ENCODE measurements around the gene GPR35. TPM values are rescaled to one million over a fixed set of nuclear protein-coding genes. Genes with fewer than 3 reads are reported as not detected.

Gene GPR35
- total RNA-seq, 1 donor from 2014 or later, result 1.6 TPM

GRCh38 chr2:240643093-240643810 is 18.0 kb downstream of the GPR35 start:
- H3K36me3 Mint-ChIP-seq (ENCODE audit: low read depth), result no peaks in the 10 kb centered on the region
- TF ChIP-seq, protein P1, sequence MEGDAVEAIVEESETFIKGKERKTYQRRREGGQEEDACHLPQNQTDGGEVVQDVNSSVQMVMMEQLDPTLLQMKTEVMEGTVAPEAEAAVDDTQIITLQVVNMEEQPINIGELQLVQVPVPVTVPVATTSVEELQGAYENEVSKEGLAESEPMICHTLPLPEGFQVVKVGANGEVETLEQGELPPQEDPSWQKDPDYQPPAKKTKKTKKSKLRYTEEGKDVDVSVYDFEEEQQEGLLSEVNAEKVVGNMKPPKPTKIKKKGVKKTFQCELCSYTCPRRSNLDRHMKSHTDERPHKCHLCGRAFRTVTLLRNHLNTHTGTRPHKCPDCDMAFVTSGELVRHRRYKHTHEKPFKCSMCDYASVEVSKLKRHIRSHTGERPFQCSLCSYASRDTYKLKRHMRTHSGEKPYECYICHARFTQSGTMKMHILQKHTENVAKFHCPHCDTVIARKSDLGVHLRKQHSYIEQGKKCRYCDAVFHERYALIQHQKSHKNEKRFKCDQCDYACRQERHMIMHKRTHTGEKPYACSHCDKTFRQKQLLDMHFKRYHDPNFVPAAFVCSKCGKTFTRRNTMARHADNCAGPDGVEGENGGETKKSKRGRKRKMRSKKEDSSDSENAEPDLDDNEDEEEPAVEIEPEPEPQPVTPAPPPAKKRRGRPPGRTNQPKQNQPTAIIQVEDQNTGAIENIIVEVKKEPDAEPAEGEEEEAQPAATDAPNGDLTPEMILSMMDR (IDR thresholded peaks at IDR 0.05), result no peak
- POLR2A ChIA-PET, result no interaction called here
- no peaks in the 10 kb centered on the region for H3K4me1 Mint-ChIP-seq
- H3K27ac Mint-ChIP-seq, result no peak overlapping the region
- no peak for DNase-seq
- H3K27me3 Mint-ChIP-seq, result peaks cover 7% of the 10 kb centered on the region
- H3K4me3 Mint-ChIP-seq, result no peak overlapping the region
- ATAC-seq (ENCODE audit: low read depth), result no peak
- CTCF ChIA-PET, result no interaction called here
- intact Hi-C loops (cut with micrococcal nuclease), result no loop called here
- no peaks in the 10 kb centered on the region for H3K9me3 Mint-ChIP-seq

- H3K9me3 Mint-ChIP-seq, result no peaks in the 10 kb centered on the region
- no peak overlapping the region for H3K4me3 Mint-ChIP-seq
- ChIA-PET CTCF (no interaction called here), POLR2A (no interaction called here)
- H3K36me3 Mint-ChIP-seq (ENCODE audit: low read depth), result no peaks in the 10 kb centered on the region
- no peak overlapping the region for H3K27ac Mint-ChIP-seq
- H3K27me3 Mint-ChIP-seq, result peaks cover 11% of the 10 kb centered on the region
- DNase-seq (no peak), ATAC-seq (ENCODE audit: low read depth) (no peak)
- TF ChIP-seq, protein P1 (IDR thresholded peaks at IDR 0.05), result no peak
- no peaks in the 10 kb centered on the region for H3K4me1 Mint-ChIP-seq
- intact Hi-C loops (cut with micrococcal nuclease), result no loop called here
Observed at GRCh38 chr2:240643811-240644150, 18.5 kb downstream of the GPR35 start.

- ChIA-PET POLR2A (no interaction called here), CTCF (no interaction called here)
- DNase-seq (no peak), ATAC-seq (ENCODE audit: low read depth) (no peak)
- intact Hi-C loops (cut with micrococcal nuclease), result no loop called here
- no peak overlapping the region for H3K27ac Mint-ChIP-seq
- no peaks in the 10 kb centered on the region for H3K36me3 Mint-ChIP-seq (ENCODE audit: low read depth)
- H3K4me3 Mint-ChIP-seq, result no peak overlapping the region
- TF ChIP-seq, protein P1 (IDR thresholded peaks at IDR 0.05), result no peak
- H3K27me3 Mint-ChIP-seq, result peaks cover 16% of the 10 kb centered on the region
- no peaks in the 10 kb centered on the region for H3K4me1 Mint-ChIP-seq
- H3K9me3 Mint-ChIP-seq, result no peaks in the 10 kb centered on the region
Observed at GRCh38 chr2:240644171-240644651, 18.9 kb downstream of the GPR35 start.

- DNase-seq, result no peak
- TF ChIP-seq, protein P1 (IDR thresholded peaks at IDR 0.05), result no peak
- no peaks in the 10 kb centered on the region for H3K9me3 Mint-ChIP-seq
- H3K4me3 Mint-ChIP-seq, result no peak overlapping the region
- CTCF ChIA-PET, result no interaction called here
- peaks cover 21% of the 10 kb centered on the region for H3K27me3 Mint-ChIP-seq
- no peaks in the 10 kb centered on the region for H3K4me1 Mint-ChIP-seq
- ATAC-seq (ENCODE audit: low read depth), result no peak
- H3K36me3 Mint-ChIP-seq (ENCODE audit: low read depth), result no peaks in the 10 kb centered on the region
- POLR2A ChIA-PET, result no interaction called here
- intact Hi-C loops (cut with micrococcal nuclease), result no loop called here
- H3K27ac Mint-ChIP-seq, result no peak overlapping the region
Observed at GRCh38 chr2:240644859-240645301, 19.6 kb downstream of the GPR35 start.

GRCh38 chr2:240645346-240645745 is 20.1 kb downstream of the GPR35 start:
- ATAC-seq (ENCODE audit: low read depth) (no peak), DNase-seq (no peak)
- peaks cover 23% of the 10 kb centered on the region for H3K27me3 Mint-ChIP-seq
- no peak overlapping the region for H3K27ac Mint-ChIP-seq
- TF ChIP-seq, protein P1 (IDR thresholded peaks at IDR 0.05), result no peak
- intact Hi-C loops (cut with micrococcal nuclease), result no loop called here
- H3K4me3 Mint-ChIP-seq, result no peak overlapping the region
- H3K9me3 Mint-ChIP-seq, result no peaks in the 10 kb centered on the region
- H3K4me1 Mint-ChIP-seq, result no peaks in the 10 kb centered on the region
- ChIA-PET POLR2A (no interaction called here), CTCF (no interaction called here)
- H3K36me3 Mint-ChIP-seq (ENCODE audit: low read depth), result no peaks in the 10 kb centered on the region
